Fibroblast of lung (primary cell): ENCODE measurements around the gene ABRAXAS1.

Experiments used
- EZH2 ChIP-seq: IDR thresholded peaks from 2 replicates; pipeline ENCODE4 v1.5.1; 2012; ENCODE audit warnings: low read length, control low read depth, mild to moderate bottlenecking; ENCODE audit errors: missing control alignments
- TF ChIP-seq, protein P1 (sequence below), 2 donors: IDR thresholded peaks in 1 of 2; conservative IDR thresholded peaks in 1 of 2; 1 replicate in 1 of 2; 2 replicates in 1 of 2; pipeline ENCODE4 v1.5.1; 2011 to 2012; ENCODE audit warnings: low read length in 2 of 2, control low read depth in 1 of 2, inconsistent platforms in 1 of 2, low read depth in 1 of 2, mild to moderate bottlenecking in 1 of 2

DNA sequence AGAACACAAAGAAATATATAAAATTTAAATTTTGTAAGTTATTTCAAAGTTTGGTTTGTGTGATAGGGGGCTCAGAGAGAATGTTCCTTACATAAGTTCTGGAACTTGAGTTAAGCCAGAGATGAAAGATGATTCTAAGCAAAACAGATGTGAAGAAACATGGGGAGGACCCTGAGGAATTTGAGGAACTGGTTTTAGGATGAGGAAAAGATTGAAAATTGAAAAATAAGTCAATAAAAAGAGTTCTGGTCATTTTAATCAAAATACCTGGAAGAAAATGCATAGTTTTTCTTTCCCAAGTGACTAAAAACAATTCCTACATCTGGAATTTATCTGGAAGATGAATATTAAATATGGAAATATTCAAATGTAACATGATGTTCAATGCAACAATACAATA is 66.7 kb downstream of the ABRAXAS1 start:
- TF ChIP-seq, protein P1, sequence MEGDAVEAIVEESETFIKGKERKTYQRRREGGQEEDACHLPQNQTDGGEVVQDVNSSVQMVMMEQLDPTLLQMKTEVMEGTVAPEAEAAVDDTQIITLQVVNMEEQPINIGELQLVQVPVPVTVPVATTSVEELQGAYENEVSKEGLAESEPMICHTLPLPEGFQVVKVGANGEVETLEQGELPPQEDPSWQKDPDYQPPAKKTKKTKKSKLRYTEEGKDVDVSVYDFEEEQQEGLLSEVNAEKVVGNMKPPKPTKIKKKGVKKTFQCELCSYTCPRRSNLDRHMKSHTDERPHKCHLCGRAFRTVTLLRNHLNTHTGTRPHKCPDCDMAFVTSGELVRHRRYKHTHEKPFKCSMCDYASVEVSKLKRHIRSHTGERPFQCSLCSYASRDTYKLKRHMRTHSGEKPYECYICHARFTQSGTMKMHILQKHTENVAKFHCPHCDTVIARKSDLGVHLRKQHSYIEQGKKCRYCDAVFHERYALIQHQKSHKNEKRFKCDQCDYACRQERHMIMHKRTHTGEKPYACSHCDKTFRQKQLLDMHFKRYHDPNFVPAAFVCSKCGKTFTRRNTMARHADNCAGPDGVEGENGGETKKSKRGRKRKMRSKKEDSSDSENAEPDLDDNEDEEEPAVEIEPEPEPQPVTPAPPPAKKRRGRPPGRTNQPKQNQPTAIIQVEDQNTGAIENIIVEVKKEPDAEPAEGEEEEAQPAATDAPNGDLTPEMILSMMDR (conservative IDR thresholded peaks at IDR 0.05 in 1 of 2, IDR thresholded peaks at IDR 0.05 in 1 of 2; ENCODE audit: low read depth in 1 of 2, low read length in 2 of 2) = no peak
- TF ChIP-seq EZH2 = no peak
